GM19023 (cell line): ENCODE data around the gene SMIM3.
"Not testable (repeated sequence)": the region's sequence is repeated elsewhere in the genome, so short reads cannot be mapped to it uniquely, and the experiment has no call there.

ENCODE experiments used
- ATAC-seq: cut with Tn5 transposase; IDR thresholded peaks from one replicate; pipeline ENCODE4 v1.9.1; 2021; ENCODE audit warnings: mild to moderate bottlenecking, moderate library complexity; ENCODE audit not compliant: unreplicated experiment

SMIM3 gene

DNA sequence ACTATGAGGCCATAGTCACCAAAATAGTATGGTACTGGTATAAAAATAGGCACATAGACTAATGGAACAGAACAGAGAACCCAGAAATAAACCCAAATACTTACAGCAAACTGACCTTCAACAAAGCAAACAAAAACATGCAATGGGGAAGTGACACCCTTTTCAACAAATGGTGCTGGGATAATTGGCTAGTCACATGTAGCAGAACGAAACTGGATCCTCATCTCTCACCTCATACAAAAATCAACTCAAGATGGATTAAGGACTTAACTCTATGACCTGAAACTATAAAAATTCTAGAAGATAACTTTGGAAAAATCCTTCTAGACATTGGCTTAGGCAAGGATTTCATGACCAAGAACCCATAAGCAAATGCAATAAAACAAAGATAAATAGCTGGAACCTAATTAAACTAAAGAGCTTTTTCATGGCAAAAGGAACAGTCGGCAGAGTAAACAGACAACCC, 14.9 kb downstream of the SMIM3 start:
- not testable (repeated sequence) for ATAC-seq

DNA sequence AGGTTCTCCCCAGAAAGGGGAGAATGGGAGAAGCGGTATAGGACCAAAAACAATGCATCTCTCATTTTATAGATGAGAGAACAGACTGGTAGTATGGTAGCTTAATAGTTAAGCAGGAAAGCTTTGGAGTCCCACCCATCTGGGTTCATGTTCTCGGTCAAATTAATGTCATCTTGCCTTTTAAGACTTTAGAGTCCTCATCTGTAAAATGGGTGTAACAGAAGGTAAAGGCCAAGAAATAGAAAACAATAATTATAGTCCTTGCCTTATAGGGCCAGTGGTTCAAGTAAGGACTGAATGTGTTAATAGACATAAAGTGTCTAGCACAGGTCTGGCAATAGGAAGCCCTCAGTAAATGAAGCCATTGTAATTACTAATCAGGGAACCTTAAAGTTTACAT, 16.4 kb downstream of the SMIM3 start:
- ATAC-seq, result no peak

DNA sequence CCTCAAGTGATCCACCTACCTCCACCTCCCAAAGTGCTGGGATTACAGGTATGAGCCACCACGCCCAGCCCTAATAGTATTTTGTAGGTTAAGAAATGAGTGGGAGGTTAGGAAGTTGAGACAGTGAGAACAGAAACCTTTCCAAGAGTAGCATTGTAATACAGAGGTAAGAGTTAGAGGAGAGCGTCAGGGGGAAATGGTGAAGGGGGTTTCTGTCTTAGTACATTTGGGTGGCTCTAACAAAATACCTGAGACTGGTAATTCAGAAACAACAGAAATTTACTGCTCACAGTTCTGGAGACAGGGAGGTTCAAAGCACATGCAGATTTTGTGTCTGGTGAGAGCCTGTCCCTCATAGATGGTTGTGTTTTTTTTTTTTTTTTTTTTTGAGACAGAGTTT, 18.8 kb downstream of the SMIM3 start:
- no peak for ATAC-seq

DNA sequence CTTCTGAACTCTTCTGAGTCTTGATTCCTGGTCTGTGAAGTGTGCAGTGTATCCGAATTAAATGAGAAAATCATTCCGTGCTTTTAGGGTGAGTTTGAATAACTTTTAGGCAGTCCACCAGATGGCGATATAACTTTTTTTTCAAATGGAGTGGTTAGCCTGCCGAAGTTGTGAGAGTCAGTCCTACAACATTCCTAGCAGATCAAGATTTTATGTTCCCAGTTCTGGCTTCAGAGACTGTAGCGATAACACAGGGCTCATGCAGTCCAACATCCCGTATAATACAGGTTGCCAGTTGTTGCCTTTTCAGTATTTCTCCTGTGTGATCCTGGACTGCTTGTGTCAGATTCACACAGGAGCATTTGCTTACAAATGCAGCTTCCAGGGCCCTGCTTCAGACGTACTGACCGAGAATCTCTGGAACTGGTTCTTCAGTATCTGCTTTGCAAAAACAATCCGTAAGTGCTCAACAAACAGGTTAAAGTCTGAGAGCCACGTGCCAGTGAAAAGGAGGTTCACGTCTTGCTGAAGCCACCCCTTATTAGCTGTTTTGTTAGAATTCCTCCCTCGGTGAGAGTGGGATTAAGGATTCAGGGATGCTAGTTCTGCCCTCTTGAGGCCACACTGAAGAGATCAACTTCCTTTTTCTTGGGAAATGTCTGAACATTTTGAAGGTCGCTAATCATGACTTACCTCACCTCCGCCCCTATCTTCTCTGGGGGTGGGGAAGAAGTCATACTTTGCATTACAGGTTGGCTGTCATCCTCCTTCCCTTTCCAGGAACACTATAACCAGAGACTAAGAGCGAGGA, 22.8 kb downstream of the SMIM3 start:
- no peak for ATAC-seq

DNA sequence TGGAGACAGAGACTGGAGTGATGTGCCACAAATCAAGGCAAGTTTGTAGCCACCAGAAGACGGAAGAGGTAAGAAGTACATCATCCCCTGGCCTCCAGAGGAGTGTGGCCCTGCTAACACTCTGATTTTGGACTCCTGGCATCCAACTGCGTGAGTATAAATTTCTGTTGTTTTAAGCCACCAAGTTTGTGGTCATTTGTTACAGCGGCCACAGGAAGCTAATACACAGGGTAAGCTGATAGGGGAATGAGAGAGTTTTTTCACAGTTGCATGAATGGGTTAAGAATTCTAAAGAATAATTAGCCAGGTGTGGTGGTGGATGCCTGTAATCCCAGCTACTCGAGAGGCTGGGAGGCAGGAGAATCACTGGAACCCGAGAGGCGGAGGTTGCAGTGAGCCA, 25.8 kb downstream of the SMIM3 start:
- no peak for ATAC-seq

DNA sequence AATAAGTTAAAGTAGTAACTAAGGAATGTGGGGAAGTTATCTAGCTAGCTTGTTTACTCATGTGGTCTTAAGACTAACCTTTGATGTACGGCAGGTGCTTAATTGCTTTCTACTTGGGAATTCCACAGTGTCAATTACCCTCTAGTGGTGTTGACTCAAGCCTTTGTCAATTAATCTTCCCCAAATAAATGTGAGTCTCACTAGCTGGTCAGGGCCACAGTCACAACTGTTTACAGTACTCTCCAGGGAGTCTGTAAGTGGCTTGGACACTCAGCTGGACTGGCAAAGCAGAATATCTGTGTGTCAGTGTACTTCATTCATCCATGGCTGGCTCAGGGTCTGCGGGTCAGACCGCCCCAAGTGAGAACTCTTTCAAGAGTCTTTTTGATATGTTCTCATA, 30.8 kb downstream of the SMIM3 start:
- ATAC-seq, result no peak

DNA sequence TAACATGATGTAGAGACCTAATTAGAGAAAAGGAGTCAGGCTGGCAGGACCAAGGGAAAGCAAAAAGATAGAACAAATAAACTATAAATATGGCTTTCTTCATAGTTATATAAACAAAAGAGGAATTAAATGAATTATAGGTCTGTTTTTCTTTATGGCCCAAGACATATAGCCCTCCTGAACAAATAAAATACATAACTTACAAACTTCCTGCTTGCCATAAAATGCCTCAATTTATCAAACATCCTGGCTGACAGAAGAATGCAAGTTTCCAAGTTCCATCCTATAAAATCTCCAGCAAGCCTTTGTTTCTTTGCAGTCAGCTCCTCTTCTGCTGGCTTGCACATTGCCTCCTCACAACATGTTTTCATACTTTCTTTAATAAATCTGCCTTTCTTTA, 36.5 kb downstream of the SMIM3 start:
- ATAC-seq, result no peak

DNA sequence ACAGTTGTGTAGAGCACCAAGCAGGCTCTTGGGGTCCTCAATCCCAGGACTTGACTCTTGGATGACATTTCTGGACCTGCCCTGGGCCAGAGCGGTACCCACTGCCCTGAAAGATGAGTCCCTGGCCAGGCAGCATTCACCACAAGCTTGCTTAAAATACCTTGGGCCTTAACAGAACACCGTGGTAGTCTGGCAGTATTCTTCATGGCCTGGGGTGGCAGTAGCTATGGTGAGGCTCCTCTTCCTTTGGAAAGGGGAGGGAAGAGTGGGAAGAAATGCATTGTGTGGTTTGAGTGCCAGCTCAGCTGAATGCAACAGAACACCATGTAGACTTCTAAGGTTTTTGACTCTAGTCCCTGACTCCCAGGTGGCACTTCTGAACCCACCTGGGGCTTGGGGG, 38.4 kb downstream of the SMIM3 start:
- no peak for ATAC-seq

DNA sequence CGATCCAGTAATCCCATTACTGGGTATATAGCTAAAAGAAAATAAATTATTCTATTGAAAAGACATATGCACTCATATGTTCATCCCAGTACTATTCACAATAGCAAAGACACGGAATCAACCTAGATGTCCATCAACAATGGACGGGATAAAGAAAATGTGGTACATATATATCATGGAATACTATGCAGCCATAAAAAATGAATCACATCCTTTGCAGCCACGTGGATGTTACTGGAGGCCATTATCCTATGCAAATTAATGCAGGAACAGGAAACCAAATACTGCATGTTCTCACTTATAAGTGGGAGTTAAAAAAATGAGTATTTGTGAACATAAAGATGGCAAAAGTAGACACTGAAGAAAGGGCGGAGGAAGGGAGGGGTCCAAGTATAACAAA, 51.2 kb downstream of the SMIM3 start:
- no peak for ATAC-seq

DNA sequence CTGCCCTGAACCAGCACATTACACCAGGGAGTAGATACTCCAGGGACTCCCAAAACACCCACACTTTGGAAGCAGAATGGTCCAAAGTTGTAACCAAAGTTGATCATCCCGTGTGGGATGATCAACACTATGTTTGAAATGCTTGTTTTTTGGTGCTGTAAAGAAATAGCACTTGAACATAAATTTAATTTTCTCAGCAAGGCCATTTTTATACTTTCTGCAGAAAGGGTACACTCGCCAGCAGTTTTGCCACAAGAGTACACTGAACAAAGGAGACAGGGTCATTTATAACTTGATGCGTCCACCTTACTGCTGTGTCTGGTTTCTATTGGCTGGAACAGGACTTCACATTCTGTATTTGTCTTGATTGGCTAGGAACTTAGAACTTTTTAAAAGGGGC, 53.3 kb downstream of the SMIM3 start:
- not testable (repeated sequence) for ATAC-seq

DNA sequence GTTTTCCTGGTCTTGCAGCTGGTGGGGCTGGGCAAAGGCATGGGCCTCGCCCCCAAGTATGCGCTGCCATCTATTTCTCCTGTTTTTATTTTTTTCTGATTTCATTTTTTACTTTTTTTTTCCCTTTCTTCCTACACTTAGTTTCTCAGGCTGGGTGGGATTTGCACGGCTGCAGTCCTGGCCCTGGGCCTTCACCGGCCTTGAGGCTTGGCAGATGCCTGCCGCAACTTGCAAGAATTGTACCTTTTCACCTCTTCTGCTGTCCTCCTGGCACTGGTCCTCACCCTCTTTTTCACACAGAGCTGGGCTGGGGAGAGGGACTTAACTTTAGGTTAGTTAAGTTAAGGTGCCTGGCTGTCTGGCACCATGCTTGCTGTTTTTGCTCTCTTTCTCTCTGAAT, 57.5 kb downstream of the SMIM3 start:
- ATAC-seq, result no peak

DNA sequence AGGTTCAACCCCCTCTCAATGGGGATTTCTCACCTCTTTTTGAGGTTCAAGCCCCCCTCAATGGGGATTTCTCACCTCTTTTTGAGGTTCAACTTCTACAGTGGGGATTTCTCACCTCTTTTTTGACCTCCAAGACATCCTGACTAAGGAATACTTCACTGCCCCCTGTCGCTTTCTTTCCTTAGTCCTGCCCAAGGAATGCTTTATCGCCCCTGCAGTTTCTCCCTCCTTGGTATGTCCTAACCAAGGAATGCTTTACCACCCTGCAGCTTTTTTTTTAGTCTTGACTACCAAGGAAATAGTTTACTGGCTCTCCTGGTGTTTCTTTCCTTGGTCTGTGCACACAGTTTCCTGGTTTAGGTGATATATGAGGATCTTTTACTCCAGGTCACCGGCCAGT, 58.1 kb downstream of the SMIM3 start:
- ATAC-seq, result no peak

DNA sequence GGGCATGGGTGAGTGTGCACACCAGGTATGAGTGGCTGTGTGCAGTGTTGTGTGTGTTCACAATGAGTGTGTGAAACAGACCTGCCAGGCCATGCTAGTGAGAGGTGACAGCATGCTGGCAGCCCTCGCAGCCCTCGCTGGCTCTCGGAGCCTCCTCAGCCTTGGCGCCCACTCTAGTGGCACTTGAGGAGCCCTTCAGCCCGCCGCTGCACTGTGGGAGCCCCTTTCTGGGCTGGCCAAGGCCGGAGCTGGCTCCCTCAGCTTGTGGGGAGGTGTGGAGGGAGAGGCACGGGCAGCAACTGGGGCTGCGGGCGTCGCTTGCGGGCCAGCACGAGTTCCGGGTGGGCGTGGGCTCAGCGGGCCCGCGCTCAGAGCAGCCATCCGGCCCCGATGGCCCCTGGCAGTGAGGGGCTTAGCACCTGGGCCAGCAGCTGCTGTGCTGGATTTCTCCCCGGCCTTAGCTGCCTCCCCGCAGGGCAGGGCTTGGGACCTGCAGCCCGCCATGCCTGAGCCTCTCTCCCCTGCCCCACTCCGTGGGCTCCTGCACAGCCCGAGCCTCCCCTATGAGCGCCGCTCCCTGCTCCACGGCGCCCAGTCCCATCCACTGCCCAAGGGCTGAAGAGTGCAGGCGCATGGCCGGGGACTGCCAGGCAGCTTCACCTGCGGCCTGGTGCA, 66.8 kb downstream of the SMIM3 start:
- ATAC-seq, result not testable (repeated sequence)

DNA sequence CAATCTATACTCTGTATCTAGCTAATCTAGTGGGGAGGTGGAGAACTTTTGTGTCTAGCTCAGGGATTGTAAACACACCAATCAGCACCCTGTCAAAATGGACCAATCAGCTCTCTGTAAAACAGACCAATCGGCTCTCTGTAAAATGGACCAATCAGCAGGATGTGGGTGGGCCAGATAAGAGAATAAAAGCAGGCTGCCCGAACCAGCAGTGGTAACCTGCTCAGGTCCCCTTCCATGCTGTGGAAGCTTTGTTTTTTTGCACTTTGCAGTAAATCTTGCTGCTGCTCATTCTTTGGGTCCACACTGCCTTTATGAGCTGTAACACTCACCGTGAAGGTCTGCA, 67.7 kb downstream of the SMIM3 start, which contains the start of gene IRGM:
Gene IRGM, plus strand, starts transcription at position 214 of the 346 bp plus-strand sequence. CDS start 1,603 bp downstream, outside the sequence.
- not testable (repeated sequence) for ATAC-seq
